ENCODE results near the gene CPNE1. TPM values are rescaled to one million over a fixed set of nuclear protein-coding genes. Genes with fewer than 3 reads are reported as not detected.

Gene CPNE1
- total and polyA plus RNA-seq, 10 of the 15 experiments (the other 5 are each of a cell fraction or from before 2014, with no cell fraction given) = 84.9 to 209 (median 146) TPM

DNA sequence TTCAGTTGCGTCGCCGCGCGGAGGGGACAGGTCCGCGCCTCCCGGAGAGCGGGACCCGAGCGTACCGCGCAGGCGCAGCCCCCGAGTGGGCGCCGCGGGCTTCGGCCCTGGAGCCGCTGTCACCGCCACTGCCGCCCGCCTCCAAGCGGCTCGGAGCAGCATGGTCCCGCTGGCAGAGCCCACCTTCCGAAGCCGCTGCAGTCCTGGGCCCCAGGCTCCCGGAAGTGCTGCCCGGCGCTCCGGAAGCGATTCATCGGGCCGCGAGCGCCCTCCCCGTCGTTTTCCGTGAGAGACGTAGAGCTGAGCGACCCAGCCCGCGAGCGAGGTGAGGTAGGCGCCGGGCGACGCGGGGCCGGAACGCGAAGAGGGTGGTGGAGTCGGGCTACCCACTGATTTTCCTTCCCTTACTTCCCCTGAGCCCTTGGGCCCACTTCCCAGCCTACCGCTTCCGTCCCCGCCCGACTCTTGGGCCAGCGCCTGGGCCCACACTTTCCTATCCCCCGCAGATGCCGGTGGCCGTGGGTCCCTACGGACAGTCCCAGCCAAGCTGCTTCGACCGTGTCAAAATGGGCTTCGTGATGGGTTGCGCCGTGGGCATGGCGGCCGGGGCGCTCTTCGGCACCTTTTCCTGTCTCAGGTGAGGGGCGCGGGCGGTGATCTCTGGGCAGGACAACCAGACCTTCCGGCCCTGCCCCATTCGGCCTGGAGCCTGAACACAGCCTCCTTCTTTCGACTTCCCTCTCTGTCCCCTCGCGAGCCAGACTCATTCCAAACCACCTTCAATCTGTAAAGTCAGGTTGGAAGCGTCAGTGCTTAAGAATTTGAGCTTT lies 34.6 kb upstream of the CPNE1 start, which contains the start of the genes NFS1 and ROMO1 (continued):
- TF ChIP-seq, protein P1, sequence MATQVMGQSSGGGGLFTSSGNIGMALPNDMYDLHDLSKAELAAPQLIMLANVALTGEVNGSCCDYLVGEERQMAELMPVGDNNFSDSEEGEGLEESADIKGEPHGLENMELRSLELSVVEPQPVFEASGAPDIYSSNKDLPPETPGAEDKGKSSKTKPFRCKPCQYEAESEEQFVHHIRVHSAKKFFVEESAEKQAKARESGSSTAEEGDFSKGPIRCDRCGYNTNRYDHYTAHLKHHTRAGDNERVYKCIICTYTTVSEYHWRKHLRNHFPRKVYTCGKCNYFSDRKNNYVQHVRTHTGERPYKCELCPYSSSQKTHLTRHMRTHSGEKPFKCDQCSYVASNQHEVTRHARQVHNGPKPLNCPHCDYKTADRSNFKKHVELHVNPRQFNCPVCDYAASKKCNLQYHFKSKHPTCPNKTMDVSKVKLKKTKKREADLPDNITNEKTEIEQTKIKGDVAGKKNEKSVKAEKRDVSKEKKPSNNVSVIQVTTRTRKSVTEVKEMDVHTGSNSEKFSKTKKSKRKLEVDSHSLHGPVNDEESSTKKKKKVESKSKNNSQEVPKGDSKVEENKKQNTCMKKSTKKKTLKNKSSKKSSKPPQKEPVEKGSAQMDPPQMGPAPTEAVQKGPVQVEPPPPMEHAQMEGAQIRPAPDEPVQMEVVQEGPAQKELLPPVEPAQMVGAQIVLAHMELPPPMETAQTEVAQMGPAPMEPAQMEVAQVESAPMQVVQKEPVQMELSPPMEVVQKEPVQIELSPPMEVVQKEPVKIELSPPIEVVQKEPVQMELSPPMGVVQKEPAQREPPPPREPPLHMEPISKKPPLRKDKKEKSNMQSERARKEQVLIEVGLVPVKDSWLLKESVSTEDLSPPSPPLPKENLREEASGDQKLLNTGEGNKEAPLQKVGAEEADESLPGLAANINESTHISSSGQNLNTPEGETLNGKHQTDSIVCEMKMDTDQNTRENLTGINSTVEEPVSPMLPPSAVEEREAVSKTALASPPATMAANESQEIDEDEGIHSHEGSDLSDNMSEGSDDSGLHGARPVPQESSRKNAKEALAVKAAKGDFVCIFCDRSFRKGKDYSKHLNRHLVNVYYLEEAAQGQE (IDR thresholded peaks at IDR 0.05; ENCODE audit: low read depth, low read length) = no peak

DNA sequence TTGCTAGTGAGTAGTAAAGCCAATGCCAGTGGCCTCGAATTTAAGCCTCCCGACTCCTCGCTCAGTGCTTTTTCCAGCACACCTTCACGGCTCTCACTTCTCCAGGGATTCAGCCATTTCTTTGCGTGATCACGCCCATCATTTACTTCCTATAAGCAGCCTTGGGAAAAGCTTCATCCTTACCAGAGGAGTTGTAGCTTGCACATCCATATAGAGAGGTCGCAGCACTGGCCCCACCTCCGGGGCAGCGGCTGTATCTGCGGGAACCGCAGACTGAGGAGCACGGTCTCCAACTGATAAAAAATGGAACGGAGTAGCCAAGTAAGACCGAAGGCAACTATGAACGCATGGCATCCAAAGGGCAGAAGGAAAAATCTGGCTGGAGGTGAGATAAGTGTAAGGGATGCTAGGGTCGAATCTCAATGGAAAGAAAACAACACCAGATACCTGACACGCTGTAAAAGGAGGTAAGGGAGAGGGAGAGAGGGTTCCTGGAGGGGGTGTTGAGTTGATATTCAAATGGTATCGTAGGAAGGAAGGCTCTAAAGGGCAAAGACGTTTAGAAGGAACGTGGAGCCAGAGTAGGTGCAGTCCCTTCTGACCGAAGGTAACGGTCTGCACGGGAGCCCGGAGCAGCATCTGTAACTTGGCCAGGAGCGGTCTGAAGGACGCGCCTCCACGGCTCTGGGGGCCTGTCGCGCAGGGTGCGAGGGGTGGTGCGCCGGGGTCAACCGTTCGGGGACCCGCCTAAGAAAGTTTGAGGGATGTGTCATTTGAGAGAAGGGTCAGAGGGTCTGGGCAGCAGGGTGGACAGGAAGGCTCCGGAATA lies 33.8 kb upstream of the CPNE1 start:
- peak overlapping the region; percentile 95 for H3K4me2 ChIP-seq (ENCODE audit: control insufficient read depth, insufficient read depth)
- H3K79me2 ChIP-seq (ENCODE audit: control insufficient read depth, insufficient read depth, low read length) = peaks cover 27% of the 10 kb centered on the region
- no peaks in the 10 kb centered on the region; the same call in 1 of the 2 replicates for H4K20me1 ChIP-seq (ENCODE audit: control insufficient read depth, insufficient read depth)
- peaks cover 11% of the 10 kb centered on the region; the same call in 1 of the 2 replicates for H3K4me1 ChIP-seq (ENCODE audit: control insufficient read depth, insufficient read depth, low read length)
- H3K9me3 ChIP-seq (replicated peaks; ENCODE audit: control insufficient read depth, insufficient read depth, low read length) = no peaks in the 10 kb centered on the region
- SMC1A ChIA-PET (ENCODE audit: uncharacterized antibody, unreplicated experiment) = interaction anchor here (0.6 kb wide), 1 partner anchor 123 kb away, joined by 5 read pairs; no protein-coding TSS in a partner anchor
- peak overlapping the region; percentile 97 for H2AFZ ChIP-seq (ENCODE audit: control insufficient read depth, low read depth, low read length)
- intact Hi-C loops (cut with micrococcal nuclease; ENCODE audit: unreplicated experiment) = loop anchor here (2.0 to 5.0 kb wide), 2 partner anchors 96 to 236 kb away; no protein-coding TSS in a partner anchor
- WGBS (ENCODE audit: insufficient coverage, insufficient replicate concordance, low lambda C conversion rate, missing lambda C conversion rate) = 5% methylated on average over 37 of the region's 37 CpGs
- BruUV-seq (replicated peaks) = TSS peak; percentile 41
- H3K27me3 ChIP-seq (replicated peaks in 1 of 2; ENCODE audit: control insufficient read depth in 2 of 2, insufficient read depth in 2 of 2, low read length in 1 of 2) = no peaks in the 10 kb centered on the region
- RAD21 ChIA-PET (ENCODE audit: unreplicated experiment) = interaction anchor here (1.0 to 1.2 kb wide), 3 partner anchors 35 to 212 kb away, joined by 3 to 4 read pairs (median 3); no protein-coding TSS in a partner anchor
- peaks cover 2 to 18% of the 10 kb centered on the region in 2 experiments; a peak in 3 of 4 replicates for H3K36me3 ChIP-seq (ENCODE audit: control insufficient read depth in 2 of 2, insufficient read depth in 2 of 2, low read length in 1 of 2)
- DNase-seq (ENCODE audit: low read depth, low spot score) (no peak), FAIRE-seq (no peak), ATAC-seq (peak; percentile 55)
- in situ Hi-C loops (cut with MboI) = no loop called here
- peak overlapping the region; percentile 96 for H3K9ac ChIP-seq (ENCODE audit: control insufficient read depth, insufficient read depth, low read length)
- H3K27ac ChIP-seq (ENCODE audit: control insufficient read depth, insufficient read depth) = peak overlapping the region; percentile 87
- POLR2A ChIA-PET = interaction anchor here (0.6 to 3.6 kb wide), 4 partner anchors 13 to 79 kb away, joined by 3 to 20 read pairs (median 7); partner anchors contain the start of gene RBM39
- CTCF ChIA-PET = no interaction called here
- peak overlapping the region; percentile 71 for H3K4me3 ChIP-seq
- TF ChIP-seq JUNB (IDR thresholded peaks at IDR 0.05) (no peak), RB1 (IDR thresholded peaks at IDR 0.05; ENCODE audit: borderline replicate concordance) (no peak), BMI1 (IDR thresholded peaks at IDR 0.05; ENCODE audit: borderline replicate concordance) (no peak), RUNX3 (IDR thresholded peaks at IDR 0.05; ENCODE audit: low read length) (0 out of 2 replicates have a peak, but pooled peaks have one; percentile 8), RCOR1 (conservative IDR thresholded peaks at IDR 0.05; ENCODE audit: low read depth, low read length) (no peak), ESRRA (IDR thresholded peaks at IDR 0.05; ENCODE audit: low read length) (no peak), BHLHE40 (IDR thresholded peaks at IDR 0.05; ENCODE audit: borderline replicate concordance in 1 of 2, low read depth in 2 of 2, low read length in 1 of 2) (0 out of 4 replicates have a peak, but pooled peaks of 1 of the 2 experiments have one; percentile 17), FOXK2 (IDR thresholded peaks at IDR 0.05) (no peak), MEF2B (IDR thresholded peaks at IDR 0.05; ENCODE audit: partially characterized antibody, poor library complexity, severe bottlenecking) (no peak), BACH1 (IDR thresholded peaks at IDR 0.05; ENCODE audit: borderline replicate concordance) (no peak), DPF2 (IDR thresholded peaks at IDR 0.05) (no peak)
- TF ChIP-seq, protein P2, sequence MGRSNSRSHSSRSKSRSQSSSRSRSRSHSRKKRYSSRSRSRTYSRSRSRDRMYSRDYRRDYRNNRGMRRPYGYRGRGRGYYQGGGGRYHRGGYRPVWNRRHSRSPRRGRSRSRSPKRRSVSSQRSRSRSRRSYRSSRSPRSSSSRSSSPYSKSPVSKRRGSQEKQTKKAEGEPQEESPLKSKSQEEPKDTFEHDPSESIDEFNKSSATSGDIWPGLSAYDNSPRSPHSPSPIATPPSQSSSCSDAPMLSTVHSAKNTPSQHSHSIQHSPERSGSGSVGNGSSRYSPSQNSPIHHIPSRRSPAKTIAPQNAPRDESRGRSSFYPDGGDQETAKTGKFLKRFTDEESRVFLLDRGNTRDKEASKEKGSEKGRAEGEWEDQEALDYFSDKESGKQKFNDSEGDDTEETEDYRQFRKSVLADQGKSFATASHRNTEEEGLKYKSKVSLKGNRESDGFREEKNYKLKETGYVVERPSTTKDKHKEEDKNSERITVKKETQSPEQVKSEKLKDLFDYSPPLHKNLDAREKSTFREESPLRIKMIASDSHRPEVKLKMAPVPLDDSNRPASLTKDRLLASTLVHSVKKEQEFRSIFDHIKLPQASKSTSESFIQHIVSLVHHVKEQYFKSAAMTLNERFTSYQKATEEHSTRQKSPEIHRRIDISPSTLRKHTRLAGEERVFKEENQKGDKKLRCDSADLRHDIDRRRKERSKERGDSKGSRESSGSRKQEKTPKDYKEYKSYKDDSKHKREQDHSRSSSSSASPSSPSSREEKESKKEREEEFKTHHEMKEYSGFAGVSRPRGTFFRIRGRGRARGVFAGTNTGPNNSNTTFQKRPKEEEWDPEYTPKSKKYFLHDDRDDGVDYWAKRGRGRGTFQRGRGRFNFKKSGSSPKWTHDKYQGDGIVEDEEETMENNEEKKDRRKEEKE (IDR thresholded peaks at IDR 0.05) = no peak

All from GM12878 (cell line).